Stomach (tissue), 4 donors: ENCODE measurements around the gene SLC17A5.
"Not testable (repeated sequence)": the region's sequence is repeated elsewhere in the genome, so short reads cannot be mapped to it uniquely, and the experiment has no call there.

ENCODE experiments used
- POLR2A ChIP-seq, 4 donors: fragments of 450-650 bp; IDR thresholded peaks; one replicate each; pipeline ENCODE4 v1.6.1; 2016; ENCODE audit warnings: antibody characterized with exemption in 4 of 4, control low read depth in 2 of 4, mild to moderate bottlenecking in 1 of 4, moderate library complexity in 1 of 4
- POLR2AphosphoS5 ChIP-seq, 3 donors: sonication (generic); formaldehyde crosslinking; IDR thresholded peaks; one replicate each; pipeline ENCODE4 v1.6.1; 2016; ENCODE audit warnings: antibody characterized with exemption in 3 of 3
- TF ChIP-seq, protein P1 (sequence below), 7 experiments: fragments of 450-650 bp in 4 of 7; fragments of 200-600 bp in 3 of 7; sonication (generic) in 3 of 7; IDR thresholded peaks; one replicate each; pipeline ENCODE4 v1.5.1; 2016 to 2019; ENCODE audit warnings: antibody characterized with exemption in 7 of 7, control low read depth in 2 of 7, mild to moderate bottlenecking in 1 of 7

DNA sequence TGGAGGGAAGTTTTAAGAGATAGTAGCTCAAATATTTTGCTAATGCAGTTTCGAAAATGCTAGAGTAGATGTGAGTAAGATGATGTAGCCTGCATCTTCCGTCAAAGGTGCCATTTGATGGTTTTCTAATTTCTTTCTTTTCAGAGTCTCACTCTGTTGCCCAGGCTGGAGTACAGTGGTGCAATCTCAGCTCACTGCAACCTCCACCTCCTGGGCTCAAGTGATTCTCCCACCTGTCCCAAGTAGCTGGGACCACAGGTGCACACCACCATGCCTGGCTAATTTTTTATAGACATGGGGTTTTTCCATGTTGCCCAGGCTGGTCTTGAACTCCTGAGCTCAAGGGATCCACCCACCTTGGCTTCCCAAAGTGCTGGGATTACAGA is 87.3 kb downstream of the SLC17A5 start:
- TF ChIP-seq POLR2A, POLR2AphosphoS5 (IDR thresholded peaks at IDR 0.05): not testable (repeated sequence)
- TF ChIP-seq, protein P1, sequence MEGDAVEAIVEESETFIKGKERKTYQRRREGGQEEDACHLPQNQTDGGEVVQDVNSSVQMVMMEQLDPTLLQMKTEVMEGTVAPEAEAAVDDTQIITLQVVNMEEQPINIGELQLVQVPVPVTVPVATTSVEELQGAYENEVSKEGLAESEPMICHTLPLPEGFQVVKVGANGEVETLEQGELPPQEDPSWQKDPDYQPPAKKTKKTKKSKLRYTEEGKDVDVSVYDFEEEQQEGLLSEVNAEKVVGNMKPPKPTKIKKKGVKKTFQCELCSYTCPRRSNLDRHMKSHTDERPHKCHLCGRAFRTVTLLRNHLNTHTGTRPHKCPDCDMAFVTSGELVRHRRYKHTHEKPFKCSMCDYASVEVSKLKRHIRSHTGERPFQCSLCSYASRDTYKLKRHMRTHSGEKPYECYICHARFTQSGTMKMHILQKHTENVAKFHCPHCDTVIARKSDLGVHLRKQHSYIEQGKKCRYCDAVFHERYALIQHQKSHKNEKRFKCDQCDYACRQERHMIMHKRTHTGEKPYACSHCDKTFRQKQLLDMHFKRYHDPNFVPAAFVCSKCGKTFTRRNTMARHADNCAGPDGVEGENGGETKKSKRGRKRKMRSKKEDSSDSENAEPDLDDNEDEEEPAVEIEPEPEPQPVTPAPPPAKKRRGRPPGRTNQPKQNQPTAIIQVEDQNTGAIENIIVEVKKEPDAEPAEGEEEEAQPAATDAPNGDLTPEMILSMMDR (IDR thresholded peaks at IDR 0.05) = not testable (repeated sequence)
